IMR-90 (cell line): Measurements from ENCODE around the gene DRD2. TPM values are rescaled to one million over a fixed set of nuclear protein-coding genes. Genes with fewer than 3 reads are reported as not detected.

Experiments
- ATAC-seq: fragments of 200-7000 bp; cut with Tn5 transposase; 2 replicates; pipeline ENCODE4 v1.9.1; 2020; ENCODE audit warnings: low read depth, mild to moderate bottlenecking, moderate library complexity
- BruUV-seq: library from RNA; stranded (reverse); fragments of 400-500 nt; replicated peaks from 2 replicates; lab custom pipeline; 2021; lab: Mats Ljungman, UMichigan
- CTCF ChIA-PET: fragments of 300-600 bp; formaldehyde crosslinking; extraction: SDS; loops from one replicate; lab custom pipeline; 2021; ENCODE audit warnings: antibody characterized with exemption; lab: Yijun Ruan, JAX
- POLR2A ChIA-PET: fragments of 300-600 bp; sonication (Branson Sonifier 250); formaldehyde crosslinking; loops from one replicate; lab custom pipeline; 2022; ENCODE audit warnings: antibody characterized with exemption; ENCODE audit not compliant: unreplicated experiment; lab: Charles Lee
- DNase-seq: peaks from one replicate; pipeline ENCODE4 v3.0.0; 2013
- H2AFZ ChIP-seq: replicated peaks from 2 replicates; pipeline ENCODE3; 2013; ENCODE audit warnings: low read length, mild to moderate bottlenecking; ENCODE audit not compliant: poor library complexity
- H2AK5ac ChIP-seq: 2 replicates; pipeline ENCODE4 v1.6.1; 2013; ENCODE audit warnings: low read depth, low read length, inconsistent platforms
- H2AK9ac ChIP-seq: replicated peaks from 2 replicates; pipeline ENCODE3; 2013; ENCODE audit warnings: mild to moderate bottlenecking, low read depth, low read length, moderate library complexity; ENCODE audit not compliant: poor library complexity
- H2BK120ac ChIP-seq: 2 replicates; pipeline ENCODE4 v1.6.1; 2013; ENCODE audit warnings: low read depth, low read length, inconsistent platforms
- H2BK15ac ChIP-seq: 3 replicates; pipeline ENCODE4 v1.6.1; 2013; ENCODE audit warnings: low read depth, low read length, inconsistent platforms
- H2BK20ac ChIP-seq: 2 replicates; pipeline ENCODE4 v1.6.1; 2013; ENCODE audit warnings: low read depth, mild to moderate bottlenecking, inconsistent platforms, low read length, moderate library complexity
- H2BK5ac ChIP-seq: 2 replicates; pipeline ENCODE4 v1.6.1; 2013; ENCODE audit warnings: mild to moderate bottlenecking, low read depth, low read length, inconsistent platforms; ENCODE audit not compliant: poor library complexity, severe bottlenecking
- H3K14ac ChIP-seq: replicated peaks from 2 replicates; pipeline ENCODE4 v1.6.1; 2013; ENCODE audit warnings: low read depth, low read length, inconsistent platforms
- H3K18ac ChIP-seq: 2 replicates; pipeline ENCODE4 v1.6.1; 2013; ENCODE audit warnings: low read depth, low read length, control low read depth
- H3K23ac ChIP-seq: 2 replicates; pipeline ENCODE4 v1.6.1; 2013; ENCODE audit warnings: low read depth, low read length, inconsistent platforms
- H3K27ac ChIP-seq: 2 replicates; pipeline ENCODE4 v1.5.1; 2013; ENCODE audit warnings: mild to moderate bottlenecking, control low read depth, low read length; ENCODE audit not compliant: insufficient read depth
- H3K27me3 ChIP-seq: 2 replicates; pipeline ENCODE4 v1.6.1; 2013; ENCODE audit warnings: low read length; ENCODE audit not compliant: control insufficient read depth, insufficient read depth
- H3K36me3 ChIP-seq: 2 replicates; pipeline ENCODE4 v1.6.1; 2013; ENCODE audit warnings: low read length, mixed read lengths; ENCODE audit not compliant: control insufficient read depth, insufficient read depth
- H3K4ac ChIP-seq: 2 replicates; pipeline ENCODE4 v1.6.1; 2013; ENCODE audit warnings: low read depth, low read length, inconsistent platforms
- H3K4me1 ChIP-seq: 2 replicates; pipeline ENCODE4 v1.6.1; 2013; ENCODE audit warnings: low read length, mixed read lengths; ENCODE audit not compliant: control insufficient read depth, insufficient read depth
- H3K4me2 ChIP-seq: 2 replicates; pipeline ENCODE4 v1.6.1; 2013; ENCODE audit warnings: low read depth, mild to moderate bottlenecking, control low read depth, low read length, moderate library complexity
- H3K4me3 ChIP-seq: 2 replicates; pipeline ENCODE4 v1.5.1; 2013; ENCODE audit warnings: low read depth, mild to moderate bottlenecking, control low read depth, low read length, moderate library complexity; ENCODE audit not compliant: insufficient read depth
- H3K56ac ChIP-seq: 2 replicates; pipeline ENCODE4 v1.6.1; 2013; ENCODE audit warnings: low read length, inconsistent platforms; ENCODE audit not compliant: insufficient read depth; ENCODE audit errors: extremely low read depth
- H3K79me1 ChIP-seq, 2 experiments: 2 replicates each; pipeline ENCODE4 v1.6.1; 2013; ENCODE audit warnings: low read length in 2 of 2, inconsistent platforms in 1 of 2, low read depth in 1 of 2
- H3K9ac ChIP-seq: 2 replicates; pipeline ENCODE4 v1.6.1; 2013; ENCODE audit warnings: low read depth, low read length, control low read depth
- H3K9me1 ChIP-seq: 2 replicates; pipeline ENCODE4 v1.6.1; 2013; ENCODE audit warnings: low read length, inconsistent platforms; ENCODE audit not compliant: insufficient read depth
- H3K9me3 ChIP-seq: 2 replicates; pipeline ENCODE4 v1.6.1; 2013; ENCODE audit warnings: low read length; ENCODE audit not compliant: control insufficient read depth, insufficient read depth
- H4K20me1 ChIP-seq: 2 replicates; pipeline ENCODE4 v1.6.1; 2013; ENCODE audit warnings: low read length, inconsistent platforms; ENCODE audit not compliant: insufficient read depth
- H4K5ac ChIP-seq: 2 replicates; pipeline ENCODE4 v1.6.1; 2013; ENCODE audit warnings: mild to moderate bottlenecking, low read depth, low read length, control low read depth
- H4K8ac ChIP-seq, 2 experiments: 2 replicates each; pipeline ENCODE4 v1.6.1; 2013; ENCODE audit warnings: low read depth in 2 of 2, low read length in 2 of 2, control low read depth in 1 of 2, inconsistent platforms in 1 of 2
- H4K91ac ChIP-seq: 2 replicates; pipeline ENCODE4 v1.6.1; 2013; ENCODE audit warnings: low read depth, low read length, inconsistent platforms; ENCODE audit not compliant: insufficient read depth
- CHD1 ChIP-seq: IDR thresholded peaks from 2 replicates; pipeline ENCODE4 v1.6.1; 2012; ENCODE audit warnings: low read depth, low read length, improper control_type of control experiment
- FOS ChIP-seq: fragments of 150-350 bp; IDR thresholded peaks from 2 replicates; pipeline ENCODE4 v1.6.1; 2016; ENCODE audit warnings: low read depth, low read length
- NFE2L2 ChIP-seq: fragments of 150-350 bp; IDR thresholded peaks from 2 replicates; pipeline ENCODE4 v1.6.1; 2016; ENCODE audit warnings: low read depth, mild to moderate bottlenecking, low read length
- POLR2A ChIP-seq: IDR thresholded peaks from 2 replicates; pipeline ENCODE4 v1.6.1; 2012; ENCODE audit warnings: mild to moderate bottlenecking, low read depth, low read length
- RCOR1 ChIP-seq: IDR thresholded peaks from 2 replicates; pipeline ENCODE4 v1.6.1; 2012; ENCODE audit warnings: mild to moderate bottlenecking, low read length, improper control_type of control experiment; ENCODE audit not compliant: insufficient replicate concordance
- RFX5 ChIP-seq: IDR thresholded peaks from 2 replicates; pipeline ENCODE4 v1.8.0; 2012; ENCODE audit warnings: low read depth, mild to moderate bottlenecking, low read length, moderate library complexity
- WGBS, 2 experiments: methylation state at CpG; one replicate each; pipeline versions ENCODE4 v1.1.5 to v1.1.7; 2013; ENCODE audit warnings: missing lambda C conversion rate in 2 of 2; ENCODE audit not compliant: insufficient read length in 1 of 2; ENCODE audit errors: extremely low coverage in 2 of 2; 5-methylcytosine and 5-hydroxymethylcytosine counted together
- dilution Hi-C: fragments of 300-500 bp; cut with HindIII; formaldehyde crosslinking; loops from one replicate; pipeline ENCODE4 v1.14.3; 2018; ENCODE audit warnings: low sequenced_read_pairs; ENCODE audit not compliant: unreplicated experiment
- in situ Hi-C: fragments of 300-500 bp; cut with MboI; formaldehyde crosslinking; loops from 3 replicates; pipeline ENCODE4 v1.14.3; 2019; ENCODE audit warnings: low sequenced_read_pairs, inconsistent platforms, mixed read lengths
- intact Hi-C: fragments of 100-400 bp; cut with micrococcal nuclease; formaldehyde crosslinking; loops from 2 replicates; pipeline ENCODE4 v1.10.0; 2022
- polyA plus RNA-seq, 3 experiments: library from polyadenylated mRNA; depleted of rRNA; stranded (reverse); fragments of >200 nt; gene quantifications; 2 replicates each; pipeline ENCODE4 v1.2.3, GENCODE V29; 2012; ENCODE audit warnings: low replicate concordance in 1 of 3
- total RNA-seq: library from RNA; depleted of rRNA; stranded (reverse); fragments of >200 nt; gene quantifications from 2 replicates; pipeline ENCODE4 v1.2.3, GENCODE V29; 2012

DRD2 gene
- total and polyA plus RNA-seq, 2 of the 4 experiments (the other 2 are of a cell fraction), result not detected

- Histone ChIP-seq H3K56ac (no peak overlapping the region), H3K27me3 (peaks cover 16% of the 10 kb centered on the region), H3K4me1 (no peaks in the 10 kb centered on the region), H3K4ac (no peak overlapping the region), H4K20me1 (no peaks in the 10 kb centered on the region), H2AK5ac (no peak overlapping the region), H2BK15ac (no peak overlapping the region), H3K79me1 (no peaks in the 10 kb centered on the region), H3K4me2 (no peak overlapping the region), H3K18ac (no peak overlapping the region), H3K14ac (no peak overlapping the region), H4K5ac (no peak overlapping the region), H2BK5ac (no peak overlapping the region), H3K23ac (no peak overlapping the region), H3K9ac (no peak overlapping the region), H2BK120ac (no peak overlapping the region), H4K91ac (no peak overlapping the region), H2AFZ (no peak overlapping the region), H3K9me1 (no peaks in the 10 kb centered on the region), H3K36me3 (no peaks in the 10 kb centered on the region), H4K8ac (no peak overlapping the region), H3K27ac (no peak overlapping the region), H2BK20ac (no peak overlapping the region), H3K9me3 (no peaks in the 10 kb centered on the region), H2AK9ac (no peak overlapping the region), H3K4me3 (no peak overlapping the region)
- in situ Hi-C loops (no loop called here), dilution Hi-C loops (no loop called here), intact Hi-C loops (no loop called here)
- BruUV-seq, result no TSS peak
- WGBS, 2 experiments, result no CpG with 5 or more reads among the region's 9 CpGs
- no peak for TF ChIP-seq FOS
- TF ChIP-seq RFX5, result no peak
- TF ChIP-seq CHD1, result no peak
- TF ChIP-seq NFE2L2, result no peak
- TF ChIP-seq RCOR1, result no peak
- TF ChIP-seq POLR2A, result no peak
- CTCF ChIA-PET, result no interaction called here
- POLR2A ChIA-PET, result interaction anchor here (0.6 kb wide), 1 partner anchor 754 kb away, joined by 3 read pairs; no protein-coding TSS in a partner anchor
- DNase-seq (no peak), ATAC-seq (no peak)
Observed at GRCh38 chr11:113395782-113396336, 79.3 kb downstream of the DRD2 start.
